GM19328 (cell line): ENCODE data around the gene YJEFN3.

Source experiments
- ATAC-seq: cut with Tn5 transposase; IDR thresholded peaks from one replicate; pipeline ENCODE4 v1.9.1; 2021; ENCODE audit warnings: mild to moderate bottlenecking, moderate library complexity; ENCODE audit not compliant: unreplicated experiment

The YJEFN3 gene

GRCh38 chr19:19550485-19550929 lies 21.8 kb downstream of the YJEFN3 start:
- ATAC-seq: no peak

GRCh38 chr19:19550972-19551852 lies 22.5 kb downstream of the YJEFN3 start:
- no peak for ATAC-seq

DNA sequence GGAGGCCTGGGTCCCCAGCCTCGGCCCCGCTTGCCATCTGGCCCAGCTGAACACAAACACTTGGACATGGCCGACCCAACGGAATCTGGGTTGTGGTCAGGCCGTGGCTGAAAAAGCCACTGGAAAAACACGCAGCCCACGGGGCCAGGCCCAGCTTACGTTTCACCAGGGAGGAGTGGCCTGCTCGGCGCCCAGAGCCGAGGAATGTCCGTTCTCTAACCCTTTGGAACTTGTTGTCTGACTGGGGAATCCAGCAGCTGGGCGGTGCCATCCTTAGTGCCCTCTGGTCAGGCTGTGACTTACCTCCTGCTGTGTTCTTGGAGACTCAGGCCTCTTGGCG lies 23.1 kb downstream of the YJEFN3 start:
- ATAC-seq: no peak

DNA sequence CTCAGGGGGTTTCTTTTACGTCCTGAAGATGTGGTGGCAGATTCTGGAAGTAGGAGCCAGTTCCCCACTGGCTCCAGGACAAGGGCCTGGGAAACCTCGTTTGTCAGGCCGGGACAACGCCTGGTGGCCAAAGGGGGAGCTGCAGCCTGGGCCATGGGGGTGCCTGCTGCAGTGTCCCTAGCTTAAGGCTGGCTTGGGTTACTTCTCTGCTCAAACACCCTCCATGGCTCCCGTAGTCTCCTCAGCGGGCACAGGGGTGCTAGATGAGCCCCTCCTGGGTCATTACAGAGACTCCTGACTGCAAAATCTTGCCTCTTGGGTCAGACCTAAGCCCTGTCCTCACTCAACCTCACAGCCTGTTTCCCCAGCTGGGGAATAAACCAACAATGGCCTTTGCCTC lies 24.1 kb downstream of the YJEFN3 start:
- ATAC-seq: no peak

GRCh38 chr19:19553670-19554069 lies 25.0 kb downstream of the YJEFN3 start:
- no peak for ATAC-seq

DNA sequence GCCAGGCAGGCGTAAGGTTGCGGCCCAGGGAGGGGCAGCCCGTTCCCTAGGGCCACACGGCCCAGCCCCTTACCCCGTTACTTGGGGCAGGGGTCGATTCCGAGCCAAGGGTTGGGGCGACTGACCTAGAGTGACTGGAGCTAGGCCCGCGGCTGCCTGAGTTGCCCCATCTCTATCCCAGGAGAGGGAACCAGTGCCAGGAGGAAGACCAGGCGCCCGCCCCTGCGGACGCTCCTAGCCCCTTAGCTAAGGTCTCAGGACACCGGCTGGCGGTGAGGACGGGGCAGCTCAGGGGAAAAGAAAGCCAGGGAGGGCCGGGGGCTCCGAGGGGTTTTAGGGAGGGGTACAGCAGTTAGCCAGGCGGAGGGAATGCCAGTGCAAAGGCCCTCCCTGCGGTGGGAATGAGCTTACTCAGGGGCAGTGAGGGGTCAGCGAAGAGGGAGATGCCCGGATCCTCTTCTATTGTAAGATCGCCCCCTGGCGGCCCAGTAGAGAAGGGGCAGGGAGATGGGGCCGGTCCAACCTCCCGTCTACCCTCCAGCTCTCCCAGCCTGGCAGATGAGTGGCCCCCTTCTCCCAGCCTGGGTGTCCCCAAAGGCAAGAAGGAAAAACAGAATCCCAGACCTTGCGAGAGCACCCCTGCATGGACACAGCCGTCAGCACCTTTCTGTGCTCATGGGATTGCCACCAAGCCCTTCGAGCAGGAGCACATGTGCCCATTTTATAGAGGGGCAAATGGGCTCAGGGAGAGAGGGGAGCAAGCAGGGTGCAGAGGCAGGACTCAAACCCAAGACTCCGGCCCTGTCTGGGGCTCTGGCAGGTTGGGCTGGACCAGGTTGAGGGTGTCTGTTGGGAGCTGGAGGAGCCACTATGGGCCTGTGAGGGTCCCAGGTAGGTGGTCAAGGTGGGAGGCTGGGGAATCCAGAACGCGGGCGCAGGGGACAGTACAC lies 25.6 kb downstream of the YJEFN3 start:
- no peak for ATAC-seq

GRCh38 chr19:19558055-19558454 lies 29.3 kb downstream of the YJEFN3 start:
- ATAC-seq: no peak

DNA sequence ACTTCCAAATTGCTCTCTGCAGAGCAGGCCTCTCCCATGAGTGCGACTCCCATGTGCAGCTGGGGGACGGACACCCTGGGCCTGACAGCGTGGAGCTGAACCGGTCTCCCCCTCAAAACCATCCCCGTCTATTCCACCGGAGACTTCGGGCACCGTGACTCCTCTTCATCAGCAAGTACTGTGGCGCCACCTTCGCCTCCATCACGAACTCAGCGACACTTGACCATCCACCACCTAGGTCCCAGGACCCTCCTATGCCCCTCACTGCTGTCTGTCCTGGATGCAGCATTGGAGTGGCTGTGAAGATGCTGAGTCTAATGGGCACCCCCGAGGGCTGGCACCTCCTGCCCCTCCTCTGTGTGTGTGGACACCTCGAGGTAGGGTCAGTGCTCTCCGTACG lies 29.9 kb downstream of the YJEFN3 start:
- no peak for ATAC-seq

GRCh38 chr19:19559931-19560330 lies 31.2 kb downstream of the YJEFN3 start:
- no peak for ATAC-seq

- no peak for ATAC-seq
Observed at GRCh38 chr19:19561946-19562664, 33.4 kb downstream of the YJEFN3 start.

DNA sequence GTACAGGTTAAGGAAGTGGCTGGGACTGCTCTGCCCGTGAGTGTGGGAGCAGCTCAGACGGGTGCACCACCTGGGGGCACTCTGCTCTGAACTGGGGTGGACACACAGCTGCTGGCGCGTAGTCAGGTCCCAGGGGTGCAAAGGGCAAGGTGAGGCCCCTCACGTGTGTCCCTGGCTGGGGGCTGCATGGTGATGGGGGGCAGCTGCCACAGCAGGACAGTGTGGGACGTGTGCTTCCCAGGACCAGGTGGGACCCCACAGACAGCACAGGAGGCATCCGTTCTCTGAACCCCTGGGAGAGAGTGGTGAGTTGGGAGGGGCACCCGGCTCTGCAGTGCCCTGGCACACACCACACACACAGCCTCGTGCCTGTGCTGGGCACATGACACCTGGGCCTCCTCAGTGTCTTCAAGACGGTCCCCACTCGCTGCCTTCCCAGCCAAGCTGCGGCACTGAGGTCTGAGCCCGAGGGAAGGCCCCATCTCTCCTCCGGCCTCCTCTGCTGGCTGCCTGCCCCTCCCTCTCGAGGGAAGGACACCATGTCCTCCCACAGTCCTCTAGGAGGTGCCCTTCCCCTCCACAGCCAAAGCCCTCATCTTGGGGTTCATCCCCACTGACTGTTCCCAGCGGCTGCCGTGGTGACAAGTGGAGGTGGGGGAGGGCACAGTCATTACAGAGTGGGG lies 34.1 kb downstream of the YJEFN3 start:
- no peak for ATAC-seq

- ATAC-seq: no peak
Observed at GRCh38 chr19:19563348-19563848, 34.7 kb downstream of the YJEFN3 start.

GRCh38 chr19:19566306-19566705 lies 37.6 kb downstream of the YJEFN3 start:
- no peak for ATAC-seq

DNA sequence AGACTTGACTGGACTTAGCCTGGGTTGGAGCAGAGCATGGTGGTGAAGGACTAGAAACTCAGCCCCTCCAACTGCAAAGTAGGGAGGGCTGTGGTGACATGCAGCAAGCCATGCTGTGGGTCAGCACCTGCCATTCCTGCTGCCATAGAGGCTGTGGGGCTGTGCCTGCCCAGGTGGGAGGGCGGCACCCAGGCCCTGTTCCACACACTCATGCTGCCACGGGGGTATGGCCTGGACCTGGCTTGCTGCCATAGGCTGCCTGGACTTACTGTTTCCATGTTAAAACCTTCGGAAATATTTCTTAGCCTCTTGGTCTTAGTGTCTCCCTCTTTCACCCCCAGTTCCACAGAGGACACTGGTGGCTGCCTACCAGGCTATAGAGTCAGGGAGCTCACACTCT lies 38.7 kb downstream of the YJEFN3 start:
- ATAC-seq: no peak

DNA sequence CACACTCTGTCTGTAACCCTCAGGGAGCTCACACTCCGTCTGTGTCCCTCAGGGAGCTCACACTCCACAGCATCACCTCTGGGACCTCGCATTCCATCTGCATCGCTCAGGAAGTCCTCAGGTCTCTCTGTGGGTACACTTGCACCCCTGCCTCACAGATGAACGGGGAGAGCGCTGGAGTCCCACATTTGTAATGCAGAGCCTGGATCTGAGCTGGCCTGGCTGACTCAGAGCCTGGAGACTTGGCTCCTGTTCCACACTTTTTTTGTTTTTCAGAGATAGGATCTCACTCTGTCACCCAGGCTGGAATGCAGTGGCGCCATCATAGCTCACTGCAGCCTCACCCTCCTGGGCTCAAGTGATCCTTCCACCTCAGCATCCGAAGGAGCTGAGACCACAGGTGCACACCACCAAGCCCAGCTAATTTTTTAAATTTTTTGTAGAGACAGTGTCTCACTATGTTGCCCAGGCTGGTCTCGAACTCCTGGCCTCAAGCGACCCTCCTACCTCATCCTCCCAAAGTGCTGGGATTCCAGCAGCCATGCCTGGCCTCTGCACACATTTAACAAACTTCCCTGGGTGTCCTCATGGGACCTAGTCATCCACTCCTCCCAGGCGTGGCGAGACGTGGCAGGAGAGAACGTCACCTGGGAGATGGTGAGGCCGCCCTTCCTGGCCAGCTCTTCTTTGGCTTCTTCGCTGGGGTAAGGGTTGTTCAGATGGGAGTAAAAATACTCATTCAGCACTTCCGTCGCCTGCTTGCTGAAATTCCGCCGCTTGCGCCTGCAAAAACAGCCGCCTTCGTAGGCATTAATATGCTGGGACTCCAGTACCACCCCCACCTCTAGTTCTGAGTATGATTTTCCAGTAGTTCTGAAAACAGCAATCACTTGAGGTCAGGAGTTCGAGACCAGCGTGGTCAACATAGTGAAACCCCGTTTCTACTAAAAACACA lies 40.4 kb downstream of the YJEFN3 start:
- no peak for ATAC-seq

- no peak for ATAC-seq
Observed at GRCh38 chr19:19570571-19570970, 41.9 kb downstream of the YJEFN3 start.

DNA sequence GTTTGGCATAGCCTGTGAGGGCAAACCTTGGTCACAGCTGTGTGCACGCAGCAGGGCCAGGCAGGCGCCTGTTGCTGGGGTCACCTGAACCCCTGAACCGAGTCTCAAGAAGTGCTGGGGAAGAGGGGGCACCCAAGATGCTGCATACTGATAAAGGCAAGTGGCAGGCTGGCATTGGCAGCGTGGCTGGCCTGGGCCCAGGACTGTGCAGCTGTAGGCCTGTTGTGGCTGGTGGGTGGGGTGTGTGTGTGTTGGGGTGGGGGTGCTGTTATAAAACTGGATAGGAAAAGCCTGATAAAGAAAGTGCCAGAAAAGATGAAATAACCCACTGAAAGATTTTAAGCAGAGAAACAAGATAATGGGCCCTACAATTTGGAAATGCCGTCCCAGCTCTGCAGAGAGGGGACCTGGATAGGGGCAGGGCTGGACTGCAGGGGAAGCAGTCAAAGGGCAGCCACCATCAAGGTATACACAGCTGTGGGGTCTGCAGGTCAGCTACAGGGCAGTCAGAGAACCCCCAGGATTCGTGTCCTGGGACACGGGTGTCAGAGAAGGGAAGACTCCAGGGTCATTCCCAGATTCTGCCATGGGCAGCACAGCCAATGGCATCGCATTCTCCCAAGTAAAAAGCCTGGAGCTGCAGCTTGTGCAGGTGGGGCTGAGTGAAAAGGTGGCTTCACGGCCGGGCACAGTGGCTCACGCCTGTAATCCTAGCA lies 42.5 kb downstream of the YJEFN3 start:
- ATAC-seq: no peak

GRCh38 chr19:19575411-19575810 lies 46.7 kb downstream of the YJEFN3 start:
- no peak for ATAC-seq

GRCh38 chr19:19578252-19578651 lies 49.5 kb downstream of the YJEFN3 start:
- ATAC-seq: no peak
